Stimulated activated naive CD4-positive, alpha-beta T cell (primary cell): ENCODE data around the gene RALY.
A peak's percentile ranks its signal among the peaks of the same experiment; 100 is the strongest.
"Not testable (repeated sequence)": the region's sequence is repeated elsewhere in the genome, so short reads cannot be mapped to it uniquely, and the experiment has no call there.

Experiments used
- DNase-seq, 6 experiments: peaks; one replicate each; lab custom pipeline; 2025; lab: John Stamatoyannopoulos, UW

Gene RALY

DNA sequence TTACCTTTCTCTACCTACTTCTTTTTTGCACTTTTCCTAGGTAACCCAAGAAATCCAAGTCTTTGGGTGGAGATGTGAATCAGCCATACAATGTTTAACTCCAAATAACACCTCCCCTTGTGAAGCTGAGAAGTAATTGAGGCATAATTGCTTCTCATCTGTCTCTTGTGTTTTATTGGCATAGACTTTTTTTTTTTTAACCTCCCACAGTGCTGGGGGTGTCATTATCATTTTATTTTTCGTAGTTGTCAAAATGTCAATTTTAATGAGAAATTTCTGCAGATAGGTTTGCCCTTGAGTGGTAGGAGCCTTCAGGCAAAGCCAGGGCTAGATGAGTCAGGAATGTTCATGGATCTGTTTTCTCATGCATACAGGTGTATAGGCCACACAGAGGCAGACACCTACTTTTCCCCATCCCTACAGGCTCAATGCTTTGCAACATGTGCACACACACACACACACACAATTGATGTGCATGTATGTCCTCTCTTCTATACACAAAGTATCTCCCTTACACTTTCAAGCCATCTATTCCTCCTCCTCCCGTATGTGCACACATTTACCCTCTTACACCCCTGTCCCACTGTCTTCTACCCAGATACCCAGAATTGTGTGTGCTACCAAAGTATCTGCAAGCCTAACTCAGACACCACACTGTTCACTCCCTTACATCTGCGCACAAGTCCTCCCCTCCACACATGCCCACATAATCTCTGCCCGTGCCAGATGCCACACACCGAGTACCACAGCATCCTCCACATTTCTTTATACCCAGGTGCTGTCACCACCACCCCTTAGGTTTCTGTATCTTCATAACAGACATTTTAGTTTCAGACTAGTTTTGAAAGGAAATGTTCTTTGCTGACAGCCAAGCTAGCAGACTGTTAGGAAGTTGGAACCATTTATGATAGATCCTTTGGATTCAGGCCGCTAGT, 22.0 kb downstream of the RALY start:
- DNase-seq, result no peak

DNA sequence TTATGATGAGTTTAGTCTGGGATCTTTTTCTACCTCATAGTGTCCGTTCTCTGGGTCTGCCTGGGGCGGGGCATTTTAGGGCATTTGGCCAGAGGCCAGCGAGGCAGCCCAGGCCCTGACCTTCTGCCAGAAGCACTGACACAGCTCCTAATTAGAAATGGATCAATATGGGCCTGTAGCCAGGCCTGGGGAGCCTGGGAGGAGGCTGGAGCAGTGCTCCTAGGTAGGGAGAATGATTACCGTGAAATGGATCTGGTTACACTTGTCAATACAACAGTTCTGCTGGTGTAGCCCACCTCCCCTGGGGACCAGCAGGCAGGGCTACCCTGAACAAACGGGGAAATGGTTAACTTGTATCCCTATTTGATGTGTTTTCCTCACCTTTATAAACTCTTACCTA, 23.0 kb downstream of the RALY start:
- no peak for DNase-seq

DNA sequence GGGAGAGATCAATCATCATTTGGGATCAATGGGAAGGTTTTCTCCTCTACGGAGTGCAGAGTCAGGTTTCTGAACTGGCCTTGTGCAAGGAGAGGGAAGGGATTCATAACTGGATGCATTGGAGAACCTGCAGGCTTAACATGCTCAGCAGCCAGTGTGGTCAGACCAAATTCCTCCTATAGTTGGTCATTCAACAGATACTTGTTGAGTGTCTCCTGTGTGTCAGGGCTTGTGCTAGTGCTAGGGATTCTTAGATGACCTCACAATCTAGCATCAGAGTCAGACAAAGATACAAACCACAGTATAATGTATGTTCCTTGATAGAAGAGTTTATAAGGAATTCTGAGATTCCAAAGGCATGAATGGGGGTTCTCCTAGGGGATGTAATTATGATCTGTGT, 23.9 kb downstream of the RALY start:
- no peak for DNase-seq

DNA sequence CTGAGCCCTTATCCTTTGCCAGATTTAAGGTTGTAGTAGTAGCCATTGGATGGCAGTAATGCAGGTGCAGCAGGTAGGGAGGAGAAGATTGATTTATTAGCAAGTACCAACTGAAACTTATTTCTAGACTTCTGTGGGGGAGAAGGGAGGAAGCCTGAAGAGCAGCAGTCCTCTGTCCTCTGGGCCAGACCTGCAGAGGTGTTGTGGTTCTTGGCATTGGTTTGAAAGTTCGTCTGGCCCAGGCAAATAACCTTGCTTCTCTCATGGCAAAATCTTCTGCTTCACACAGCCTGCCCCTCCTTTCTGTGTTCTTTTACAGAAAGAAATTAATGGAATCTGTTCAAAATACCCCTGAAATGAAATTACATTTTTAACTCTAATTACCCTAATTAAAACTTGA, 24.5 kb downstream of the RALY start:
- DNase-seq, result no peak

DNA sequence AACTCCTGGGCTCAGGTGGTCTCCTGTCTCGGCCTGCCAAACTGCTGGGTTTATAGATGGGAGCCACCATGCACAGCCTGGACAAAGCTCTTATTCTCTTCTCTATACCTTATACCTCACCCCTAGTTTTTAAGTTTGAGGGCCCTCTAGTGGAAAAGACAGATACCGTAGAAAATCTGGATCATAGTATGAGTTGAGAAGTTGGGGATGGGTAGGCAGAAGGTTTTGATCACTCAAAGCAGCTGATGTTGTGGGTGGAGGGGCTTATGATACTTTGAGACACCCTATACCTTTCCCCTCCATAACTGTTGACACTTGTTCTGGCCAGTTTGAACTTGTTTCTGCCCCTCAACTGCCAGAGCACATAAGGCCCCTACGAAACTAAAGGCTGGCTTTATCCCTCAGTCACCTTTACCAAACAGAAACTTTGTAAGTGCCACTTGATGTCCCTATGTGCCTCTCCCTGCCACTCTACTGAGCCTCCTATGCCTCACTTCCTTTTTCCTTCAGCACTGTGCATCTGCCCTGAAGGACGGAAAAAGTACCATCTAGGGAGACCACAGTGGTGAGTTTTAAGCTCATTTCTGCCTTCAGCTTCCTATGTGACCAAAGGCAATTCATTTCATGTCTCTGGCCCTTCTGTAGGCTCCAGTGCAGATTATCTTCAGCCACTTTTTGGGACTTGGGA, 28.6 kb downstream of the RALY start:
- peak in 2 of 6 experiments; percentile 11 to 20 for DNase-seq

DNA sequence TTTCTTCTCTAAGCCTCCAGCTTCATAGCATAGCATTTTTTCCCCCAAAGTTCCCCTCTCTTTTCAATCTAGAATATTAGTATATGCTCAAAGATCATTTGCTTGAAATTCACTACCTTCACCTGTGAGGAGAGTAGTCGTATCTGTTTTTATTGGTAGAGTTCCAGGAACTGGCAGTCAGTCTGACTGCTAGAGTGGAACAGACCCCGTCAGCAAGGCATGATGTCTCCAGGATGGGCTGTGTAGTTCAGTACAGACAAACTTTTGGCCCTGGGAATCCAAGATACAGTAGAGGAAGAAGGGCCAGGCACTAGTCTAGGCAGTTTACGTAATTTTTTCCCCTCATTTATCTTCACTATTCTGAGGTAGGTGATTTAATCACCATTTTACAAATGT, 29.1 kb downstream of the RALY start:
- no peak for DNase-seq

DNA sequence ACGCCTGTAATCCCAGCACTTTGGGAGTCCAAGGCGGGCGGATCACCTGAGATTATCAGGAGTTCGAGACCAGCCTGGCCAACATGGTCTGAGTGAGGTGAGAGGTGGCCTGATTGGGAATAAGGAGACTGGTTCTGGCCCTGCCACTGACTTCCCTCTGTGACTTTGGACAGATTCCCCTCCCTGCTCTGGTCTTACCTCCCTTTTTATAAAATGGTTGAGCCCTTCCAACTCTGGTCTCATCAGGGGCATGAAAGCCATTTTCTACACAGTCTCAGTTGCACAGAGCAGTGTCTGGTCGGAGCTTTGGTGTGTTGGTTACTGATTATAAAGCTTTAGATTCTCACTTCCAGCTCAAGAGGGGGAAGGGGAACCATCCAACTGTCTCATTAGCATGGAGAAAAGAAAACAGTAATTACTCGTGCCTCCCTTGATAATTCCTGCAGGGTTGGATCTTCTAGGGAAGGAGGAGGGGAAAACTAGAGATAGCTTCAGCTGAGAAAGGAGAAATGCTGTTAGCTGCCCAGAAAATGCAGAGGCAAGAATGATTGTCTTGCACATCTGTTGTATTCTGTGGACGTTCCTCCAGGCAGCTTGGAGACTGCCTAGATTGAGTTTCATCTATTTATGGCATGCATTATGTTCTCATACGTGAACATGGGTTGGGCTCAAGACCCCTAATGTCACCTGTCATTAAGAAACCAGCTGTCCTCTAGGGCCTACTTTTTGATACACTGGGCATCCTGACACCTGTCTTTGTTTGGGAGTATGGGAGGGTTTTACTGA, 30.4 kb downstream of the RALY start:
- no peak for DNase-seq

DNA sequence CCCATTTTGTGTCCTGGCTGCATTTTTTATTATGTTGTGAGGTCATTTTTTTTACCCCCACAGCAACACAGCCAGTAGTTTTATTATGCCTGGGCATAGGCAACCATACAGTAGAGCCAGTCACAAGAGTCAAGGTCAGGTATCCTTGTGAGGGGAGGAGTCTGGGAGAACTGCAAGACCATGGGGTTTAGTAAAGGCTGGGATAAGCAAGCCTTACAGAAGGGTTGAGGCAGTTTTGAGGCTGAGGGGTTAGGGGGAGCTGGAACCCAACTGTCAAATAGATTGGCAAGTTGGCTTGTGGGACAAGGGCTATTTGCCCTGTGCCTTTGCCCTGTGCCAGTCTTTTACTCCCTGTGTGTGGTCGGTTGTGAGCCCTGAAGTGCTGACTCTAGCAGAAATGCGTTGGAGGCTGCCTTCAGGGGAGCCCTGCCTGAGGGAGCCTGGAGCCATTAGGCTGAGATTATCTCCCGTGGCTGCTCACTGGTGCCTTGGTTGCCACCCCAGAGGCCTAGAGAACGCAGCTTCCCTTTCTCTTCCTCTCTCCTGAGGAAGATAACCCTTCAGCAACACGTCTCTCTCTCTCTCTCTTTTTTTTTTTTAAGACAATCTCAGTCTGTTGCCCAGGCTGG, 31.1 kb downstream of the RALY start:
- DNase-seq, result no peak

DNA sequence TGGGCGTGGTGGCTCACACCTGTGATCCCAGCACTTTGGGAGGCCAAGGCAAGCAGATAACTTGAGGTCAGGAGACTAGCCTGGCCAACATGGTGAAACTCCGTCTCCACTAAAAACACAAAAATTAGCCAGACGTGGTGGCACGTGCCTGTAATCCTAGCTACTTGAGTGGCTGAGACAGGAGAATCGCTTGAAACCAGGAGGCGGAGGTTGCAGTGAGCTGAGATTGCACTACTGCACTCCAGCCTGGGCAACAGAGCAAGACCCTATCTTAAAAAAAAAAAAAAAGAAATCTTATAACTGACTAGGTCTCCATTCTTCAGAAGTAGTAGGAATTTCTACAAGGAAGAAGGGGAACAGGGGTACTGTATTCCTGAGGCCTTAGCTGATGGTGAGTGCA, 34.3 kb downstream of the RALY start:
- not testable (repeated sequence) for DNase-seq

DNA sequence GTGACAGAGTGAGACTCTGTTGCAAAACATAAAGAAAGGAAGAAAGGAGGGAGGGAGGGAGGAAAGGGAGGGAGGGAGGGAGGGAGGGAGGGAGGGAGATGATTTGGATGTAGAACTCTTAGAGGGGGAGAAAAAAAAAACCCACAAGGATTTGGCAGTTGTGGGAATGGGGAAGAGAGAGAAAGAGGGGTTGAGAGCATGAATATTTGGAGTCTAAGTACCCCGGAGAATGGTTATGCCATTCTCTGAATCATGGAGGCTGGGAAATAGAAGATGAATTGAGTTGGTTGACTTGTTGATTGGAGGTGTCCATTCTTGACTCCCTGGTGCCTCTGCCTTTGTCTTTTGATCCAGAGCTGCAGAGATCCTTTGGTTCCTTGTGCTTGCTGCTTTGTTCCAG, 35.7 kb downstream of the RALY start:
- no peak for DNase-seq

DNA sequence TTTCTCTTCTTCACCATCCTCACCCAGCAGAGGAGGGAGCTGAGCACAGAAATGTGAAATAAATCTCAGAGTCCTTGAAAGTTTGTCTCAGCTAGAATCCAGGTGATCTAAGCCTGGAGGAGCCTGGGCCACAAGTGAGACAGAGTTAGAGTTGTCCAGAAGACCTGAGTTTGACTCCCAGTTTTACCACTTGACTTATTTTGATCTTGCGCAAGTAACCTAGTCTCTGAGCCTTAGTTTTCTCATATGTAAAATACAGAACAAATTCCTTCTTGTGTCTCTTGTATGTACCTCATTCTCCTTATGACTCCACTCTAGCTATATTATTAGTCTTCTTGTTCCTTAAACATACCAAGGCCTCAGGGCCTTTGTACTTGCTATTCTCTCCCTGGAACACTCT, 36.7 kb downstream of the RALY start:
- no peak for DNase-seq

DNA sequence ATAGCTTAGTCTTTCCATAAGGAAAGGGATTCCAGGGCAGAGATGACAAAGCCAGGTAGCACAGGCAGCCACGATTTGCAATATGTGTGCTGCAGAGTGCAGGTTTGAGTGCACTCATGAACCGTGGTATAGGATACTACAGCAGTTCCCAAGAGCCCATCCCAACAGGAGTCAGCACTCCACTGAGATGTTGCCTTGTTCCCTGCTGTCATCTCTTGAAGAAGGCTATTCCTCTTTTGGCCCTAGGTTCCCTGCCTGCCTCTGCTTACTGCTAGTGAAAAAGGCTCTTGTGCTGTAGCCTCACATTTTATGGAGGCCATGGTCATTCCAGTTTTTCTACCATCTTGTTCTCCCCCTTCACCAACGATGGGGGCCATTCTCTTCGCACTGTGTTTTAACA, 40.2 kb downstream of the RALY start:
- DNase-seq, result no peak

DNA sequence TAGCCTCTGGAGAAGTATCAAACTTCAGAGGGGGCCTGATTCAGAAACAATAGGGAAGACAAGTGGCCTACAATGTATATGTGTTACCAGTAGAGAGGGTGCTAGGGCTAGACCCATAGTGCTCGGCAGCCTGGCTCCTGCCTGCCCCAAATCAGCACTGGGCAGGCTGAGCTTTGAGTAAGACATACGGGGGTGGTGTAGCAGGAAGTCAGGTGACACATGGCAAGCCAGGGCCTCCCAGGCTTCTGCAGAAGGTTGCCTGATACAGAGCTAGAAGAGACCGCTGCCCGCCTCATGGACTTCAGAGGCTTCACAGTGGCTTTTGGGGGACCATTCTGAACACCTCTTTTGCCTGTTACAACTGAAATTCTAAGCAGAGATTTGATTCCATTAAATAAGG, 43.4 kb downstream of the RALY start:
- DNase-seq, result peak in 4 of 6 experiments; percentile 9 to 36 (median 23)

DNA sequence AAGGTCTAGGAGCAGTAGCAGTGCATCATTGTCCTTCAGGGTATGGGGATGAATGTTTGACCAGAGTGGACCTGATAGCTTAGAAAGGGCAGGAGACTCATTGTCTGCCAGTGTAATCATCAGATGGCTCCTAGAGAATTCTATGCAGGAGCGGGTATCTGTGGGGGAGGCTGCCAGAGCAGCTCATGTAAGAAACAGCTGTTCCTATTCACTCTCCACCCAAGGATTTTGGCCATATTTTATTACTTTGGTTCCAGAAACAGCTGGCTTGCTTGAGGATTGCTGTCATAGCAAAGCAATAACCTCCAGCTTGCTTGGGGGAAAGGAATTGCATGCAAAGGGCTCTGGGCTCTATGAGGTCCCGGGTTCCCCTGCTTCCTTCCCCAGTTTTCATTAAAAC, 44.1 kb downstream of the RALY start:
- no peak for DNase-seq

DNA sequence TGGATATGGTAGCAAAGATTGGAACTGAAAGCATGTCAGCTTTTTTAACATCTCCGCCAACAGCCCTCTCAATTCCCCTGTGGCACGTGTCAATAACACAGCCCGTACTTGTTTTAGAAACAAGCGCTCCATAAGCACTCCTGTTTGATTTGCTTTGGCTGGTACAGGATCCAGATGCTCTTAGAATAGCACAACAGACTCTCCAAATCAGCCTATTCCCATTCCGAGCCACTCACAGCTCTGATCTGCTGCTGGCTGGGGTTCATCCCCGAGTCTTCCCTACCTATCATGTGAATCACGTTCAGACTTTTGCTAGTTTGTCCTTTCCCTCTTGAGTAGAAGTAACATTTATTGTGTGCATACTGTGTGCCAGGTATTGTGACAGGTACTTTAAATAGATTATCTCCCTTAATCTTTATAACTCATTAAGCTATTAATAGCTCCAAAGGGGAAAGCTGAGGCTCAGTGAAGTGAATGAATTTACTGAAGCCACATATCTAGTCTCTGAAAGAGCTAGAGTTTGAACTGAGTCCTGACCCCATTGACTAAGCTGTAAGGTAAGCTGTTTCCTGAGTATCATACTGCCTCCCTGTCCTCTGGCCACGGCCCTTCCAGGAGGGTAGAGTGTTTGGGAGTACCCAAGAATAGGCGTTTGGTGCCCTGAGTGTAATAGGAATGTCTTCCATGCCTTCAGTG, 46.7 kb downstream of the RALY start:
- DNase-seq, result no peak

DNA sequence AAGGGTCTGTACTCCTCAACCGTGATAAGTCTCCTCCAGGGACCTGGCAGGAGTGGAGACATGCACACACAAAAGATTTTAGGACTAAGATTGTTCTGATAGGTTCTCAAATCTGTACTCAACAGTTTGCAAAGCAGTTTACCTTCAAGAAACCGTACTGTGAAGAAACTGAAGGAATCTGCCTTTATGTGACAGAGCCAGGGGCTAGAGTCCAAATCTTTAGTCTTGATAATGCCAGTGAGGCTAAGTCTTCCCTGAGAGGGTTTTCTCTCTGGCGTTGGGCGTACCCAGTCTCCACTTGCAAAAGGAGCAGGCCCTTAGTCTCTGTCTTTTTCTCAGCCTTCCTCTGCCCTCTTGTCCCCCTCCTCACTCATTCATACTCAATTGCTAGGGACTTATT, 47.5 kb downstream of the RALY start:
- DNase-seq, result no peak

DNA sequence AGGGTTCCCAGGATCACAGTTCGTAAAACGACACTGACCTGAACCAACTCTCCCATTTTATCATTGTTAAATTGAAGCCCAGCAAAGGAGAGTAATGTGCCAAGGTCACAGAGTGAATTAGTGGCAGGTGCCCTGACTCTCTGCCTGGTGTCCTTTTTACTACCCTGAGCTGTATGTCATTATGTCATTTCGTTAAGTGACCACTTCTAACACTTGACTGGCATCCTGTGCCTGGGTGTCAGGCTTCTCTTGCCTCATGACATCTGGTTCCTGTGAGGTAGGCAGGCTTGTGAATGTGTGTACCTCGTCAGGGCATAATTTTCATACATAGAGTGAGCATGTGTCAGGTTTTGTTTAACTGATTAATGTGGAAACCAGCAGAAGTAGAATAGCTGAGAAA, 48.6 kb downstream of the RALY start:
- DNase-seq, result peak in 2 of 6 experiments; percentile 5 to 10

DNA sequence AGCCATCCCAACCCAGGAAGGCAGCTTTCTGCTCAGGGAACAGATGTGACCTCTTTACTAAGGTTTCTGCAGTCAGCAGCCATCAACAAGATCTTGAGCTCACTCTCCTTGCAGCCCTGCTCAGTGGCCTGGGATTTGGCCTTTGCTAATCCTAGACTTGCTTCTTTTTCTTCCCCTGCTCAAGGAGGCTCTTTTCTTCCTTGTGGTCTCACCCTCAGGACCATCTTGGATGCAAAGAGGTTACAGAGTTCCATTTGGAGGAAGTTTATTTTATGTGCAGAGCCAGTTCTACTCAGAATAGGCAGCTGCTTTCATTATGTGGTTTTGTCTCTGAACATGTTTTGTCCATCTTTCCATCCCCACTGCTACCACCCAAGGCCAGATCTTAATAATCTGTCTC, 49.3 kb downstream of the RALY start:
- no peak for DNase-seq

DNA sequence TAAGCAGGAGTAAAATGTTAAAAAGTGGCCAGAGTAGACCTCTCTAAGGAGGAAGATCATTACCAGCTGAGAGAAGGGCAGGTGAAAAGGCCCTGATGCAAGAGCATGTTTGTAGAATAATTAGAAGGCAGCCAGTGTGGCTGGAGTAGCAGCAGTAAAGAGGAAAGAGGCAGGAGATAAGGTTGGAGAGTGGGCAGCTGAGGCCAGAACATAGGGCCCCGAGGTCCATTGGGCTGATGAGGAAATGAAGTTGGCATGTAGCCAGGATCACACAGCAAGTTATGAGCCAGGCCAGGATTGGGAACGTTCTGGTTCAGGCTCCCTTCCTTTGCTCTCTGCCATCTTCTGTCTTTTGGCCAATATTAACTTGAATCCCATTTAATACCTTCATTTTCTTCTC, 51.6 kb downstream of the RALY start:
- no peak for DNase-seq

DNA sequence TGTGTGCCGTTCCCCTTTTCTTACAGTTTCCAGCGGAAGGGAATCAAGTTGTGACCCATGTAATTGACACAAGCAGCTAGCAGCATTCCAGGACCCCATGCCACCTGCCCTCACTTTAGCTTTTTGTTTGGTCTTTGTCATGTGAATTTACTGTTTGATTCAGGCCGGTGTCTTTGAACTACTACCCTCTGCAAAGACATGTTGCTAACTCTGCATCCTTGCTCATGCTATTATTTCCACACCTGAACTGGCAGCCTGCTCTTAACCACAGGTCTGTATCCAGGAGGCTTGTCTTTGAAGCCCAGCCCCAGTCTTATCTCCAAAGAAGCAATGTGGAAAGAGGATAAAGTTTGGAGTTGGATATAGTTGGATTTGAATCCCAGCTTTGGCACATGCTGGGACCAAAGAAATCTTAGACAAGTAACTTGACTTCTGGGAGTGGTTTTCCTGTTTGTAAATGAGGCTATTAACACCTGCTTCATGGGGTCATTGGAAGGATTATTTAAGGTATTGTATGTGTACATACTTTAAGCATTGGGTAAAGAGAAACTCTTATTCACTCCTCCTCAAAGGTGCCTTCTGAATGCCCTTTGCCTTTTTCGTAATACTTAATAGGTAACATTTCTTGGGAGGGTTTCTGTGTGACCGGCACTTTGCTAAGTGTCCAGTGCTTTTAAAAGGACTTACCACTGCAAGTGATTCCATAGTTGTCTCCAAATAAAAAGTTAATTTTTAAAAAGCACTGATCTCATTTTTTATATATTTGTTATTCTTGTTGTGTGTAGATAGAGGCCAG, 52.4 kb downstream of the RALY start:
- no peak for DNase-seq
